Suprapubic skin (tissue), 3 donors: ENCODE results near the gene DXO.
"Not testable (repeated sequence)": the region's sequence is repeated elsewhere in the genome, so short reads cannot be mapped to it uniquely, and the experiment has no call there.

Experiments used
- POLR2A ChIP-seq, 2 donors: fragments of 450-650 bp; IDR thresholded peaks; one replicate each; pipeline ENCODE4 v1.6.1; 2017; ENCODE audit warnings: antibody characterized with exemption in 2 of 2, mild to moderate bottlenecking in 2 of 2, moderate library complexity in 2 of 2
- TF ChIP-seq, protein P1 (sequence below), 2 donors: fragments of 200-600 bp in 1 of 2; fragments of 450-650 bp in 1 of 2; sonication (generic) in 1 of 2; IDR thresholded peaks; one replicate each; pipeline ENCODE4 v1.5.1; 2016 to 2019; ENCODE audit warnings: antibody characterized with exemption in 2 of 2, mild to moderate bottlenecking in 1 of 2, moderate library complexity in 1 of 2

DNA sequence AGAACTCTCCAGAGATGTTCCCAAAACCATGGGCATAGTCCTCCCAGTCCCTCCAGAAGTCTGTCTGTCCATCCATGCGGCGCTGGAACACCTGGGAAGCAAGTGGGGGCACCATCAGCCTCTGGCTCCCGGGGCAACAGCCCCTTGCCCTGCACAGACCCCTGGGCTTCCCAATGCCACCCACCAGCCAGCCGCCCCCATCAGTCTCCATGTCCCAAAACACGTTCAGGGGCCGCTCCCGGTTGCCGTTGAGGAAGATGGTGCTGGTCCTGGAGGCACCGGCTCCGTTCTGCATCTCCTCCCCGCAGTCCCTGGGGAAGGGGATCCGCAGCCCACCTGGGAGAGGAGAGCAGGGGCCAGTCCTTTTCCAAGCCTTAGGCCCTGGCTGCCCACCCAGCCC, 37.6 kb upstream of the DXO start:
- TF ChIP-seq, protein P1, sequence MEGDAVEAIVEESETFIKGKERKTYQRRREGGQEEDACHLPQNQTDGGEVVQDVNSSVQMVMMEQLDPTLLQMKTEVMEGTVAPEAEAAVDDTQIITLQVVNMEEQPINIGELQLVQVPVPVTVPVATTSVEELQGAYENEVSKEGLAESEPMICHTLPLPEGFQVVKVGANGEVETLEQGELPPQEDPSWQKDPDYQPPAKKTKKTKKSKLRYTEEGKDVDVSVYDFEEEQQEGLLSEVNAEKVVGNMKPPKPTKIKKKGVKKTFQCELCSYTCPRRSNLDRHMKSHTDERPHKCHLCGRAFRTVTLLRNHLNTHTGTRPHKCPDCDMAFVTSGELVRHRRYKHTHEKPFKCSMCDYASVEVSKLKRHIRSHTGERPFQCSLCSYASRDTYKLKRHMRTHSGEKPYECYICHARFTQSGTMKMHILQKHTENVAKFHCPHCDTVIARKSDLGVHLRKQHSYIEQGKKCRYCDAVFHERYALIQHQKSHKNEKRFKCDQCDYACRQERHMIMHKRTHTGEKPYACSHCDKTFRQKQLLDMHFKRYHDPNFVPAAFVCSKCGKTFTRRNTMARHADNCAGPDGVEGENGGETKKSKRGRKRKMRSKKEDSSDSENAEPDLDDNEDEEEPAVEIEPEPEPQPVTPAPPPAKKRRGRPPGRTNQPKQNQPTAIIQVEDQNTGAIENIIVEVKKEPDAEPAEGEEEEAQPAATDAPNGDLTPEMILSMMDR (IDR thresholded peaks at IDR 0.05) = not testable (repeated sequence)
- TF ChIP-seq POLR2A (IDR thresholded peaks at IDR 0.05) = not testable (repeated sequence)
